Putamen (tissue), 1 donor: ENCODE results near the gene MED16.
A peak's percentile ranks its signal among the peaks of the same experiment; 100 is the strongest.

Experiments used
- DNase-seq: peaks from one replicate; pipeline ENCODE4 v3.0.0-alpha.2; 2016; ENCODE audit warnings: low spot score

Gene MED16

GRCh38 chr19:892894-893689, at the start of gene MED16, which contains the start of gene RNU6-9:
Gene MED16, minus strand, starts transcription at chr19:893187. Its CDS starts 2,056 bp downstream, at chr19:891131.
Gene RNU6-9, plus strand, starts transcription at chr19:893484.
- peak; percentile 95 for DNase-seq

- no peak for DNase-seq
These were observed 49.2 kb upstream of the MED16 start for GRCh38 chr19:942133-942645.

GRCh38 chr19:941292-942132, 48.5 kb upstream of the MED16 start:
- DNase-seq: no peak

- DNase-seq: peak; percentile 70
These were observed 47.8 kb upstream of the MED16 start for GRCh38 chr19:940591-941291.

GRCh38 chr19:939922-940321, 46.9 kb upstream of the MED16 start:
- no peak for DNase-seq

DNA sequence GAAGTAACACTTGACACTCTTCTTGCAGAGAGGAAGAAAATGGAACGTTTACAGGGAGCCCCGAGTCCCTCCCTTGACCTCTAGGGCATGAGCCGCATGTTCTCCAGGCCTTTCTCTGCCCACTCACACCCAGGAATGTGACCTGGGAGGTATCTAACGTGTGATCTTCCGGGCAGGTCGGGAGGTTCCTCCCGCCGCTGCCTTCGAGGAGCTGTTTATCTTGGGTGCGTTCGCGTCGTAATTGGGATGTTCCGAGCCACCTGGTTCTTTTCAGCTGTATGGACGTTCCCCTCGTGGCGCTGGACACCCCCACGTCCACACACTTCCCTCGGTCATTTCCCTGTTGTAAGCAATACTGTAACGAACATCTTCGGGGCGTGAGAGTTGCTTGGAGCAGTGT, 46.5 kb upstream of the MED16 start:
- DNase-seq: no peak

DNA sequence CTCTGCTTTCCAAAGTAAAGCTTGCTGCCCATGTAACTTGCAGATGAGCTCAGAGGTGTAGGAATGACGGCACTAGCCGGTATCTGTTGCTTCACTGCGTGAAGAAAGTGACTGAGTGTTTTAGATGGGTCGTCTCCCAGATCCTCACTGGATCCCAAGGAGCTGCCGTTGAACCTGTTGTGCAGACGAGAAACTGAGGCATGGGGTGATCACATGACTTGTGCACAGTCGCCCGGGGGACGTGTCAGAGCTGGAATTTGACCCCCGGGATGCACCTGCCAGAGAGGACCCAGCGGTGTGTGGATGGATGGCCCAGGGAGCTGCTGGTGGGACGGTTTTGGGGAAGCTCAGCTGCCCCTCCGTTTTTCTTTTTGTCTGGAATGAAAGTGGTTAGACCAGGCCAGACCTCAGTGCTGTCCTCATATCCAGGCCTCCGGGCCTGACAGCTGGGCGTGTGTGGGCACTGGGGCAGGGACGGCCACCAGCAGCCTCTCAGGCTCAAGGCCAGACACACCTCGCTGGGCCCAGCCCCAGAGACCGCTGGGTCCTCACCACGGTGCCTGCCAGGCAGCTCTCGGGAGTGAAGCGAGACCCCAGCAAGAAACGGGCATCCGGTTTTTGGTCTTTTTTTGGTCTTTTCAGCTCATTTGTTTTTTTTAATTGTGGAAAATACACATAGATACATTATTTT, 45.4 kb upstream of the MED16 start:
- no peak for DNase-seq

- no peak for DNase-seq
These were observed 44.3 kb upstream of the MED16 start for GRCh38 chr19:937259-937694.

DNA sequence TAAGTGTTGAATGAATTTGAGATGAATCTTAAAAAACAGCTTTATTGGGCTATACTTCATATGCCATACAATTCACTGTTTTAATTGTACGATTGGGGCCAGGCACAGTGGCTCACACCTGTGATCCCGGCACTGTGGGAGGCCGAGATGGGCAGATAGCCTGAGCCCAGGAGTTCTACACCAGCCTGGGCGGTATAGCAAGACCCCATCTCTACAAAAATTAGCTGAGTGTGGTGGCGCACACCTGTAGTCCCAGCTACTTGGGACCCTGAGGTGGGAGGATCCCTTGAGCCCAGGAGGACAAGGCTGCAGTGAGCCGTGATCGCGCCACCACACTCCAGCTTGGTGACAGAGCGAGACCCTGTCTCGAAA, 43.2 kb upstream of the MED16 start:
- no peak for DNase-seq

DNA sequence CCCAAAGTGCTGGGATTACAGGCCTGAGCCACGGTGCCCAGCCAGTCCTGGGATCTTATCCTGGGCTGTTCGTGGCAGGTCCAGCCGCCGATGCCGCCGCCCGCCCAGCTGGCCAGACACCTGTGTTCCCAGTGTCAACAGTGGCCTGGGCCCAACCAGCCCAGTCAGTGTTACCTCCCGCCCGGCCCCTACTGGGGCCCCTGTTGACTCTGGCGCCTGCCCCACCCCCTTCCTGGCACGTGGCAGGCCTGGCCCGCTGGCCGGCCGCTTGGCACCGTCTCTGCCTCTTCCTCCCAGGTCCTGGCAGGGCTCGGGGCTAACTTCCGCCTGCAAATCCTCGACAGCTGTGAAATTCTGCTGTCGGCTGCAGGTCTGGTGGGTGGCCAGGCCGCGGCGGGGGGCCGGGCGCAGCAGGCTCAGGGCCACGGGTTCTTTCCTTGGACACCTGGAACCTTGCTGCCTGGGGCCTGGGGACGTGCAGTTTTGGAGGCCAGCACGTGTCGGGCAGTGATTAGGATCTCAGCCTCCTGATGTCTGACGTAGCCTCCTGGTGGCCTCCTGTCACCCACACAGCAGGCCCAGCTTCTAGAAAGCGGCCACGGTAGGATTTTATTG, 42.0 kb upstream of the MED16 start:
- DNase-seq: peak; percentile 52

- no peak for DNase-seq
These were observed 41.3 kb upstream of the MED16 start for GRCh38 chr19:934197-934840.

- DNase-seq: no peak
These were observed 40.5 kb upstream of the MED16 start for GRCh38 chr19:933553-933882.

GRCh38 chr19:932648-933552, 39.9 kb upstream of the MED16 start:
- DNase-seq: no peak

DNA sequence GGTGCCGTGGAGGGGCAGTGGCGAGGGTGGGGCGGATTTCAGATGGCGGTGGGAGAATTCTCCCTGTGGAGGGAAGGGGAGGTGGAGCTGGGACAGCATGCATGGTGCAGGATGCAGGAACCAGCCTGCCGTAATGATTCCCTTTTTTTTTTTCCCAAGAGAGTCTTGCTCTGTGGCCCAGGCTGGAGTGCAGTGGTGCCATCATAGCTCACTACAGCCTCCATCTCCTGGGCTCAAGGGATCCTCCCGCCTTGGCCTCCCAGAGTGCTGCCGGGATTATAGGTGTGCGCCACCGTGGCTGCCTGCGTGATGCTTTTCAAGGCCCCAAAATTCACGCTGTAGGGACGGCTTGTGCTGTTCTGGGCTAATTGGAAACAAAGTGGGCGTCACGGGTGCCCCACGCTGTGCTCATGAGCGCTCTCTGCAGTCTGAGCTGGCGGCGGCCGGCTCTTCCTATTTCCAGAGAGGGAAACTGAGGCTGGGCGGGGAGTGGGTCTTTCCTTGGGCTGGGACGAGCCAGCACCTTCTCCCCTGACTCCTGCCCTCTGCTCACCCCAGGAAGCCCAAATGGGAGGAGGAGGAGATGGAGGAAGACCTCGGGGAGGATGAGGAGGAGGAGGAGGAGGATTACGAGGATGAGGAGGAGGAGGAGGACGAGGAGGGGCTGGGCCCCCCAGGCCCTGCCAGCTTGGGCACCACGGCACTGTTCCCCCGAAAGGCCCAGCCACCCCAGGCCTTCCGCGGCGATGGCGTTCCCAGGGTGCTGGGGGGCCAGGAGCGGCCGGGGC, 39.1 kb upstream of the MED16 start:
- no peak for DNase-seq

- DNase-seq: no peak
These were observed 36.9 kb upstream of the MED16 start for GRCh38 chr19:929891-930258.

DNA sequence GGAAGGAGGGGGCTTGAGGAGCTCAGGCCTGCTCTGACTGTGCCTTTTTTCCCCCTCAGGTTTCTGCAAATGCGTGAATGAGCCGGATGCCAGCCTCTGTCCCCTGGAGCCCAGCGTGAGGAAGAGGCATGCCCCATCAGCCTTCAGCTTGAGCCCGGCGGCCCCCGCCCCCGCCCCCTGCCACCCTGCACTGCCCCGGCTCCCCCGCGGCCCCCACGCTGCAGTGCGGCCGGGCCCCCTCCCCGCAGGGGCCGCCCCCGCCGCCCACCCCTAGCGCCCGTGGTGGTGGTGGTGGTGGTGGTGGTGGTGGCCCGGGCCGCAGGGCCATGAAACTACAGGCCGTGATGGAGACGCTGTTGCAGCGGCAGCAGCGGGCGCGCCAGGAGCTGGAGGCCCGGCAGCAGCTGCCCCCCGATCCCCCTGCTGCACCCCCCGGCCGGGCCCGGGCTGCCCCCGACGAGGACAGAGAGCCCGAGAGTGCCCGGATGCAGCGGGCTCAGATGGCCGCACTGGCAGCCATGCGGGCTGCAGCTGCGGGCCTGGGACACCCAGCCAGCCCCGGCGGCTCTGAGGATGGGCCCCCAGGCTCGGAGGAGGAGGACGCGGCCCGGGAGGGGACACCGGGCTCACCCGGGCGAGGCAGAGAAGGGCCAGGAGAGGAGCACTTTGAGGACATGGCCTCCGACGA, 36.4 kb upstream of the MED16 start:
- DNase-seq: no peak

GRCh38 chr19:928471-929202, 35.6 kb upstream of the MED16 start:
- no peak for DNase-seq
